GM12878 (cell line): Measurements from ENCODE around the gene MGLL. TPM values are rescaled to one million over a fixed set of nuclear protein-coding genes. Genes with fewer than 3 reads are reported as not detected.

ENCODE experiments used
- ATAC-seq: fragments of 200-7000 bp; cut with Tn5 transposase; 3 replicates; pipeline ENCODE4 v1.9.1; 2020; ENCODE audit warnings: mild to moderate bottlenecking, moderate library complexity
- BruUV-seq: library from RNA; stranded (reverse); fragments of 400-500 nt; replicated peaks from 2 replicates; lab custom pipeline; 2021; lab: Mats Ljungman, UMichigan
- CTCF ChIA-PET: fragments of 300-600 bp; sonication (Branson Sonifier 250); formaldehyde crosslinking; extraction: SDS; loops from one replicate; lab custom pipeline; 2021; ENCODE audit warnings: inconsistent platforms; lab: Yijun Ruan, JAX
- POLR2A ChIA-PET: fragments of 350-600 bp; formaldehyde crosslinking; extraction: SDS; loops from one replicate; lab custom pipeline; 2021; ENCODE audit warnings: inconsistent platforms; lab: Charles Lee
- RAD21 ChIA-PET: fragments of 300-600 bp; sonication (Branson Sonifier 250); formaldehyde crosslinking; loops from one replicate; lab custom pipeline; 2023; ENCODE audit warnings: antibody characterized with exemption; ENCODE audit not compliant: unreplicated experiment; lab: Charles Lee
- SMC1A ChIA-PET: fragments of 300-600 bp; sonication (Branson Sonifier 250); formaldehyde crosslinking; loops from one replicate; lab custom pipeline; 2023; ENCODE audit not compliant: unreplicated experiment, uncharacterized antibody; lab: Charles Lee
- DNase-seq: peaks from one replicate; pipeline ENCODE4 v3.0.0-alpha.2; 2011; ENCODE audit warnings: low read depth, low spot score
- FAIRE-seq: peaks from 3 replicates; lab custom pipeline; 2011; peaks lifted over from hg19 to GRCh38; lab: Jason Lieb, UNC
- H2AFZ ChIP-seq: 2 replicates; pipeline ENCODE4 v1.6.0; 2011; ENCODE audit warnings: low read depth, low read length, control low read depth; ENCODE audit not compliant: control insufficient read depth
- H3K27ac ChIP-seq: 2 replicates; pipeline ENCODE4 v1.5.1; 2011; ENCODE audit warnings: control low read depth; ENCODE audit not compliant: control insufficient read depth, insufficient read depth
- H3K27me3 ChIP-seq, 2 experiments: replicated peaks in 1 of 2; 2 replicates each; pipeline versions ENCODE4 v1.6.0 to v1.6.1; 2011; ENCODE audit warnings: low read length in 1 of 2; ENCODE audit not compliant: control insufficient read depth in 2 of 2, insufficient read depth in 2 of 2
- H3K36me3 ChIP-seq, 2 experiments: 2 replicates each; pipeline ENCODE4 v1.5.1; 2011; ENCODE audit warnings: low read length in 1 of 2; ENCODE audit not compliant: control insufficient read depth in 2 of 2, insufficient read depth in 2 of 2
- H3K4me1 ChIP-seq: 2 replicates; pipeline ENCODE4 v1.6.1; 2011; ENCODE audit warnings: mild to moderate bottlenecking, low read length, moderate library complexity, mixed read lengths; ENCODE audit not compliant: control insufficient read depth, insufficient read depth
- H3K4me2 ChIP-seq: 2 replicates; pipeline ENCODE4 v1.6.0; 2011; ENCODE audit warnings: control low read depth; ENCODE audit not compliant: control insufficient read depth, insufficient read depth
- H3K4me3 ChIP-seq: fragments of 200-600 bp; sonication (generic); 2 replicates; pipeline ENCODE4 v1.5.1; 2016
- H3K79me2 ChIP-seq: 2 replicates; pipeline ENCODE4 v1.6.0; 2011; ENCODE audit warnings: low read length; ENCODE audit not compliant: control insufficient read depth, insufficient read depth
- H3K9ac ChIP-seq: 2 replicates; pipeline ENCODE4 v1.8.0; 2011; ENCODE audit warnings: low read length, control low read depth, mixed read lengths; ENCODE audit not compliant: control insufficient read depth, insufficient read depth
- H3K9me3 ChIP-seq: replicated peaks from 3 replicates; pipeline ENCODE4 v1.5.1; 2011; ENCODE audit warnings: mild to moderate bottlenecking, low read length; ENCODE audit not compliant: control insufficient read depth, insufficient read depth
- H4K20me1 ChIP-seq: 2 replicates; pipeline ENCODE4 v1.6.0; 2011; ENCODE audit not compliant: control insufficient read depth, insufficient read depth
- ATF7 ChIP-seq: fragments of 450-650 bp; IDR thresholded peaks from 2 replicates; pipeline ENCODE4 v1.6.1; 2016; ENCODE audit warnings: low read depth, mild to moderate bottlenecking
- CREB1 ChIP-seq: IDR thresholded peaks from 2 replicates; pipeline ENCODE4 v1.6.1; 2012; ENCODE audit warnings: low read depth, mild to moderate bottlenecking, inconsistent platforms
- ESRRA ChIP-seq: IDR thresholded peaks from 2 replicates; pipeline ENCODE4 v1.6.1; 2012; ENCODE audit warnings: mild to moderate bottlenecking, low read length, improper control_type of control experiment
- IRF5 ChIP-seq: fragments of 450-650 bp; IDR thresholded peaks from 2 replicates; pipeline ENCODE4 v1.6.1; 2017; ENCODE audit warnings: borderline replicate concordance
- NFYB ChIP-seq: IDR thresholded peaks from 2 replicates; pipeline ENCODE4 v1.6.1; 2011; ENCODE audit warnings: low read depth, mild to moderate bottlenecking, low read length, improper control_type of control experiment, moderate library complexity; ENCODE audit not compliant: insufficient read depth
- NKRF ChIP-seq: fragments of 450-650 bp; conservative IDR thresholded peaks from 2 replicates; pipeline ENCODE4 v1.6.1; 2017; ENCODE audit warnings: mild to moderate bottlenecking, moderate library complexity
- PKNOX1 ChIP-seq: fragments of 450-650 bp; IDR thresholded peaks from 2 replicates; pipeline ENCODE4 v1.6.1; 2016; ENCODE audit warnings: mild to moderate bottlenecking
- POLR2AphosphoS2 ChIP-seq: IDR thresholded peaks from 2 replicates; pipeline ENCODE4 v1.6.1; 2011; ENCODE audit warnings: low read depth, mild to moderate bottlenecking, low read length, improper control_type of control experiment, moderate library complexity
- RAD51 ChIP-seq: fragments of 450-650 bp; IDR thresholded peaks from 2 replicates; pipeline ENCODE4 v1.6.1; 2016; ENCODE audit warnings: moderate library complexity, mild to moderate bottlenecking, inconsistent platforms
- RB1 ChIP-seq: fragments of 450-650 bp; formaldehyde crosslinking; IDR thresholded peaks from 2 replicates; pipeline ENCODE4 v1.6.1; 2017; ENCODE audit warnings: mild to moderate bottlenecking, borderline replicate concordance
- RBBP5 ChIP-seq: fragments of 200-600 bp; sonication (generic); conservative IDR thresholded peaks from 2 replicates; pipeline ENCODE4 v1.6.1; 2016
- RELB ChIP-seq: fragments of 450-650 bp; IDR thresholded peaks from 2 replicates; pipeline ENCODE4 v1.6.1; 2017; ENCODE audit warnings: low read depth, mild to moderate bottlenecking, moderate library complexity
- SKIL ChIP-seq: fragments of 450-650 bp; IDR thresholded peaks from 2 replicates; pipeline ENCODE4 v1.6.1; 2017; ENCODE audit warnings: mild to moderate bottlenecking, low read depth, inconsistent platforms; ENCODE audit not compliant: poor library complexity, severe bottlenecking
- WGBS: methylation state at CpG from one replicate; pipeline ENCODE4 v1.1.6; 2016; ENCODE audit warnings: low lambda C conversion rate; ENCODE audit not compliant: insufficient replicate concordance, insufficient coverage; ENCODE audit errors: missing lambda C conversion rate; 5-methylcytosine and 5-hydroxymethylcytosine counted together
- in situ Hi-C: fragments of 300-500 bp; cut with MboI; formaldehyde crosslinking; loops from 9 replicates; pipeline ENCODE4 v1.14.3; 2018; ENCODE audit warnings: mixed read lengths
- intact Hi-C: fragments of 100-400 bp; cut with micrococcal nuclease; formaldehyde crosslinking; loops from one replicate; pipeline ENCODE4 v1.14.2; 2022; ENCODE audit not compliant: unreplicated experiment
- polyA plus RNA-seq, 11 experiments: library from polyadenylated mRNA; depleted of rRNA in 4 of 11; unstranded in 6 of 11; stranded (reverse) in 5 of 11; fragments of >200 nt; fragmentation: Nextera tagmentation in 4 of 11; fragmentation: Illumina TruSeq in 1 of 11; extraction: Ambion mirVana in 4 of 11; extraction: Trizol in 1 of 11; gene quantifications; 1 replicate in 1 of 11; 2 replicates in 10 of 11; pipeline versions ENCODE4 v1.2.1 to v1.2.3, GENCODE V29; 2011 to 2016; ENCODE audit warnings: inconsistent platforms in 2 of 11, missing spikeins in 2 of 11, low read depth in 1 of 11
- total RNA-seq, 4 experiments: library from RNA; depleted of rRNA in 3 of 4; stranded (reverse); fragments of >200 nt in 3 of 4; fragmentation: Illumina TruSeq in 1 of 4; extraction: Trizol in 1 of 4; gene quantifications; 2 replicates each; pipeline versions ENCODE4 v1.2.1 to v1.2.3, GENCODE V29; 2013 to 2021

Gene MGLL
- total and polyA plus RNA-seq, 10 of the 15 experiments (the other 5 are each of a cell fraction or from before 2014, with no cell fraction given), result 44.9 to 177 (median 72.9) TPM

- RAD21 ChIA-PET, result no interaction called here
- TF ChIP-seq IRF5 (no peak), POLR2AphosphoS2 (no peak), NKRF (no peak), NFYB (no peak), ESRRA (no peak), RELB (no peak), RAD51 (no peak), PKNOX1 (no peak), RBBP5 (no peak), RB1 (no peak), ATF7 (no peak), SKIL (no peak), CREB1 (no peak)
- DNase-seq (no peak), ATAC-seq (no peak), FAIRE-seq (no peak)
- intact Hi-C loops, result no loop called here
- H3K9me3 ChIP-seq, result no peaks in the 10 kb centered on the region
- no peak overlapping the region for H2AFZ ChIP-seq
- no peak overlapping the region for H3K4me3 ChIP-seq
- no peak overlapping the region for H3K9ac ChIP-seq
- no peaks in the 10 kb centered on the region for H3K36me3 ChIP-seq
- no peaks in the 10 kb centered on the region for H4K20me1 ChIP-seq
- H3K27me3 ChIP-seq, result no peaks in the 10 kb centered on the region
- peaks cover 7% of the 10 kb centered on the region for H3K79me2 ChIP-seq
- in situ Hi-C loops, result no loop called here
- 97% methylated on average over 7 of the region's 7 CpGs for WGBS
- H3K4me2 ChIP-seq, result no peak overlapping the region
- no TSS peak for BruUV-seq
- SMC1A ChIA-PET, result interaction anchor here (1.2 kb wide), 1 partner anchor 165 kb away, joined by 3 read pairs; no protein-coding TSS in a partner anchor
- H3K4me1 ChIP-seq, result peaks cover 11% of the 10 kb centered on the region; the same call in 1 of the 2 replicates
- POLR2A ChIA-PET, result no interaction called here
- CTCF ChIA-PET, result no interaction called here
- H3K27ac ChIP-seq, result no peak overlapping the region
Observed at GRCh38 chr3:127668906-127669305, 153.4 kb downstream of the MGLL start.
